Measurements from ENCODE around the gene CHAC1.

GRCh38 chr15:40988156-40988555 is 34.9 kb downstream of the CHAC1 start:
- TF ChIP-seq, protein P1, sequence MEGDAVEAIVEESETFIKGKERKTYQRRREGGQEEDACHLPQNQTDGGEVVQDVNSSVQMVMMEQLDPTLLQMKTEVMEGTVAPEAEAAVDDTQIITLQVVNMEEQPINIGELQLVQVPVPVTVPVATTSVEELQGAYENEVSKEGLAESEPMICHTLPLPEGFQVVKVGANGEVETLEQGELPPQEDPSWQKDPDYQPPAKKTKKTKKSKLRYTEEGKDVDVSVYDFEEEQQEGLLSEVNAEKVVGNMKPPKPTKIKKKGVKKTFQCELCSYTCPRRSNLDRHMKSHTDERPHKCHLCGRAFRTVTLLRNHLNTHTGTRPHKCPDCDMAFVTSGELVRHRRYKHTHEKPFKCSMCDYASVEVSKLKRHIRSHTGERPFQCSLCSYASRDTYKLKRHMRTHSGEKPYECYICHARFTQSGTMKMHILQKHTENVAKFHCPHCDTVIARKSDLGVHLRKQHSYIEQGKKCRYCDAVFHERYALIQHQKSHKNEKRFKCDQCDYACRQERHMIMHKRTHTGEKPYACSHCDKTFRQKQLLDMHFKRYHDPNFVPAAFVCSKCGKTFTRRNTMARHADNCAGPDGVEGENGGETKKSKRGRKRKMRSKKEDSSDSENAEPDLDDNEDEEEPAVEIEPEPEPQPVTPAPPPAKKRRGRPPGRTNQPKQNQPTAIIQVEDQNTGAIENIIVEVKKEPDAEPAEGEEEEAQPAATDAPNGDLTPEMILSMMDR (IDR thresholded peaks at IDR 0.05): no peak
- TF ChIP-seq POLR2A (IDR thresholded peaks at IDR 0.05): no peak

Data from testis (tissue), 2 donors.